HG03442 (cell line): ENCODE data around the gene NME3.

Experiments
- ATAC-seq: cut with Tn5 transposase; IDR thresholded peaks from one replicate; pipeline ENCODE4 v1.9.1; 2021; ENCODE audit warnings: mild to moderate bottlenecking, moderate library complexity; ENCODE audit not compliant: unreplicated experiment

The NME3 gene

DNA sequence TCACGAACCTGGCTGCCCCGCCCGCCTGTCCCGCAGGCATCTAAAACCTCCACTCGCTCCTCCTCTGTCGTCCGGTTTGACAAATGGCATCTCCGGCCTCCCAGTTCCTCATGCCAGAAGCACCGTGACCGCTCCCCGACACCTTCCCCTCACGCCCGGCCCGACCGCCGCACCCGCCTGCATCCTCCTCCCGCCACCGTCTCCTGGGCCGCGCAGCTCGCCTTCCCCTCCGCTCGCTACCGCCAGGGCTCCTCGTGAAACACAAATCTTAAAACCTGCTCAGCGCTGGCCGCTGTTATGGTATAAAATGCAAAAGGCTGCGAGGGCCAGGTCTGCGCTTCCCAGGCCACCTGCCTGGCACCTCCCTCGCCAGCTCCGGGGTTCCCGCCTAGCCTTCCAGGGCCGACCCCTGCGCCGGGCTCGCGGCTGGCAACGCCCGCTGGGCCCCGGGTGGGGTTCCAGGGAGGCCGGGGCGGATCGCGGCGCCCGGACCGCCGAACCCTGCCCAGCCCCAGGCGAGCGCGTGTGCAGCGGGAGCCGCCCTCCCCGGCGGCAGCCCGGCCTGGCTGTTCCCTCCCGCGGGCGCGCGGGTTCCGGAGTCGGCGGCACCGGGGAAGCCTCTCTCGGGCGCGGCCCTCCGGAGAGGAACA lies 10.5 kb upstream of the NME3 start:
- peak; percentile 9 for ATAC-seq

DNA sequence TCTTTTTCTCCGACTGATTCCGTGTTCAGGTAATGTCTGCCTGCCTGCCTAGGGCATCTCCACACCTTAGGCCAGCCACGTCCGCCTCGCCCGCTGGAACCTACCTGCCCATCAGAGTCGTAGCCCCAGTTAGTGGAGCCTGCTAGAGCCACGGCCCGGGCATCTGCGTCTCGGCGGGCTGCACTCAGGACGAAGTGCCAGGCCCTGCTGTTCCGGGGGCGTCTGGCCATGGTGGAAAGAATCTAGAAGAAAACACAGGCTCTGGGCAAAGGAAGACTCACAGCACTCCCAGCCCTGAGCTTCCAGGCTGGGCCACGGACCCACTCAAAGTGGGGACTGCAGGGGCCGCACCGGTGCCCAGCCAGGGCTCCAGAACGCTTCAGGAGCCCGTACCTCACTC lies 9.9 kb upstream of the NME3 start:
- ATAC-seq, result no peak

DNA sequence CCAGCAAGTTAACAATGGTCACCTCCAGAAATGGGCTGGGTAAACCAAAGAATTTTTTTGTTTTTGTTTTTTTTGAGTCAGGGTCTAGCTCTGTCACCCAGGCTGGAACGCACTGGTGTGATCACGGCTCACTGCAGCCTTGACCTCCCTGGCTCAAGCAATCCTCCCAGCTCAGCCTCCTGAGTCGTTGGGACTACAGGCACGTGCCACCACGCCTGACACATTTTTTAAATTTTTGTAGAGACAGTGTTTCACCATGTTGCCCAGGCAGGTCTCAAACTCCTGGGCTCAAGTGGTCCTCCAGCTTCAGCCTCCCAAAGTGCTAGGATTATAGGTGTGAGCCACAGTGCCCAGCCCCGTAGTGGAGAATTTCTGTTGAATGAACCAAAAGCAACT lies 9.3 kb upstream of the NME3 start:
- ATAC-seq, result no peak

DNA sequence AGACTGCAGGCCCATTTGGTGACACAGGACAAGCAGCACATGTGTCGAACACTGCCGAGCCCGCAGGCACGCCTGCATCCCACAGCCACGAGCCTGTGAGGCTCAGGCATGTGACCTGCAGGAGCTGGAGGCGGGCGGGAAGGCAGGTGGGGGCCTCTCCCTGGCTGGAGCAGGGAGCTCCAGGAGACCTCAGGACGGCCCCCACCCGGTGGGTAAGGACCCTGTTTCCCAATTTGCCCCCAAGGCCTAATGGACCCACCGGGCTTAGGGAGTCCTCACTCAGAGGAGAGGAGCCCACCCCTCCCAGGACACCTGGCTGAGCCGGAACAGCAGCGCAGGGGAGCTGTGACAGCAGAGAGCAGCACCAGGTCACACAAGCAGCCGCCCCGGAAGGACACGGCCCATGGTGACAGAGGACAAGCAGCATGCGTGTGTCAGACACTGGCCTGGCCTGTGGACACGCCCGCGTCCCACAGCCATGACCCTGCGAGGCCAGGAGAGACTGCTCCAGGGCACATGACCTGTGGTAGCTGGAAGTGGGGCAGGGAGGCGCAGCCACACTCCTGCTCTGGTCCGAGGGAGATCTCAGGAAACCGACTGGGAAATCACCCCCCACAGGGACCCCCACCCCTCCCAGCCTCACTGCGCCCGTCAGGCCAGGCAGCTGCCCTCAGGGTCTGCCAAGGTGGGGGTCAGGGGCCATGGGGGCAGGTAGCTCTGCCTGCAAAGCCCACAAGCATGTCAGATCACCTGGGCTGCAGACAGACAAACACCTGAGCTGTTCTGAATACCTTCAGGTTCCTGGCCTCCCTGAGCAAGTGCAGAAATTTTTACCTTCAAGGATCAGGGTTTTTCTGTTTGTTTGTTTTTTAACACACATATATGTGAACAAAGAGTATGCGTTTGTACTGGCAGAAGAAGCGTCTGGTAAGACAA lies 8.7 kb upstream of the NME3 start:
- no peak for ATAC-seq

DNA sequence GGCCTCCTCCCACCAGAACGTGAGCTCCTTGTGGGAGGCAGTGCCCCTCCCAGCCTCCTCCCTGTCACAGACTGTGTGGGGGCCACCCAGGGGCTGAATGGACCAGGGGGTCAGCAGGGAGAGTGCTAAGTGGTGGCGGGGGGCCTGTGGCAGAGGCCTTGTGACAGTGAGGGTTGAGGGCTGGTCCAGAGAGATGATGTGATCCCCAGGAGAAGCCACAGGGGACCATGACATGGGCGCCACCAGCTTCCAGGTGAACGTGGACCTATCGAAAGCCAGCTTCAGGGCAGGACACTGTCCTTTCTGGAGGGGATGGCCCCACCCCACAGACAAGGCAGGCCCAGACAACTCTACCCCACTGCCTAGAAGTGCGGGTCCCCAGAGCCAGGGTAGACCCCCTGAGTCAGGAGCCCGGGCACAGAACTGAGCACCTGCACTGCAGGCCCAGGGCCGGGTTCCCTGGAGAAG lies 7.9 kb upstream of the NME3 start:
- no peak for ATAC-seq

DNA sequence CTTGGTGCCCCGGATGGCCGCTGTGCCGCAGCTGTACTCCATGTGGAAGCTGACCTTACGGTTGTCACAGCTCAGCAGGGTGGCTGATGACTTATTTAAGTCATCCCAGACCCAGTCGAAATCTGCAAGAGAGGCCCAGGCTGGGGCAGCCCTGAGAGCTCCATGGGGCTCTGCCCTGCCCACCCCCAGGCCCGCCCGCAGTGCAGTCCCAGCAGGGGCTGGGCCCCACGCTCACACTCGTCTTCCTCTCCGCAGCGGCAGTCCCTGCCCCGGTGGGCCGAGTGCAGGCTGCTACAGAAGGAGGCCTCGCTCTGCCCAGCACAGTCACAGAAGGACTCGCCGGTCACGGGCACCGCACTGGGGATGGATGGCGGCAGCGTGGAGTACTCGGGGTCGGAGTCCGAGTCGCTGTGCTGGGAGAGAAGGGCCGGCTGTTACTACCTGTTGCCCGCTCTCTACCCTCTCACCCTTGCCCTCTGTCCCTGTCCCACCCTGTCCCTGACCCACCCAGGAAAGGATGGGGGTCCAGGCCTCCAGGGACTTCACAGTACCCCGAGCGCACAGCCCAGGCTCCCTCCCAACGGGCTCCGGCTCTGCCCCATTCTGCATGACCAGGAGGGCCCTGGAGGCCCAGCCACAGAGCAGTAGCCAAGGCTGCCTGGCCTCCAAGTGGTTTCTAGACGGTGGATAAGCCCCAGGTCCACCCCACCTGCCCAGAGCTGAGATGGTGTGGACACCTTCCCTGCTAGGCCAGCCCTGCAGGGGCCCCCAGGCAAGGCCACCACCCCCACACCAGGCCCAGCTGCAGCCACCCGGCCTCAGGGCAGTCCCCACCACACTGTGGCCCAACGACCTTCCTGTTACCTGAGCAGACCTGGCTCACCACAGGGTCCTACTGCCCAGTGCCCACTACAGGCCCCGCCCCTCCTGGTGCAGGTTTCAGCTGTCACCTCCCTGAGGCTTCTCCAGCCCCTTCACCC lies 7.1 kb upstream of the NME3 start:
- no peak for ATAC-seq

DNA sequence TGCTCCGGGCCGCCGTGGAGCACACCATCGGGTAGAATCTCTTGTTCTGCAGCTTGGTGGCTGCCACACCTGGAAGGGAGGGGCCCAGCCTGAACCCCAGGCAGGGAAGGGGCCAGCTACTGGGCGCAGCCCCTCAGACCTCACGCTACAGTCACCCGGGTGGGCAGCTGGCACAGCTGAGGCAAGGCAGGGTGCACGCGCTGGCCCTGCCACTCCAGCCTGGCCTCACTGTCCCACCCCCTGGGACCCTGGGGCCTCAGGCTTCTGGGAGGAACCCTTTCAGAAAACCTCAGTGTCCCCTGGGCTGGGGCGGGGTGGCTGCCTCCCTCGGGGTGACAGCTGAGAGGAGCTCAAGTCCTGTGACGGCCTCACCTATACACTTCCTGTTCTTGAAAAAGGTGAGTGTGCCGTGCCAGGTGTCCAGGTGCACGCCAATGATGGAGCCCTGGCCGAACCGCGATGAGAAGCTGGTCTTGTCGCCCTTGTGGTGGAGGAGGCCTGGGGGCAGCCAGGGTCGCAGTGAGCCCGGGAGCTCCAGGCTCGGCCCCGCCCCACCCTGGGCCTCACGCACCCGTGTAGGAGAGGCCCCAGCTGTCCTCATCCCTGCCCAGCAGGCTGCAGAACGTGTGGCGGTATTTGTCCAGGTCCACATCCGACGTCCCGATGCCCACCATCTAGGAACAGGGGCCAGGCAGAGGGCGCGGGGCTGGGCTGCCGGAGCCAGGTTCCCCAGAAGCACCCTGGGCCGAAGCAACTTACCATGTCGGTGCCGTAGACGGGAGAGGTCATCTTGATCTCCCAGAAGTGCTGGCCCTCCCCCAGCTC lies 6.2 kb upstream of the NME3 start:
- ATAC-seq, result no peak

GRCh38 chr16:1776991-1777374 lies 5.6 kb upstream of the NME3 start:
- no peak for ATAC-seq

DNA sequence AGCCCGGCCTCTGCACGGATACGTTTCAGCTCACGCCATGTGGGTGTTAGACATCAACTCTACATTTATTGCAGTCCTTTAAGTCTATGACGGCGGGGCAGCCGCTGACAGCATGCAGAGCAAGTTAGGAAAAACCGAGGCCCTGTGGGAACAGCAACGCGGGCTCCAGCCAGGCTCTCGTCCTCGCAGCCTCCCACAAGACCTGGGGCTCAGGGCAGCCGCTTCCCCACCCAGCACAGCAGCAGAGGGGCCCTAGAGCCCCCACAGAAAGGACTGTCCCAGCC lies 5.3 kb upstream of the NME3 start:
- ATAC-seq, result no peak

GRCh38 chr16:1775846-1776671 lies 4.7 kb upstream of the NME3 start:
- ATAC-seq, result no peak

DNA sequence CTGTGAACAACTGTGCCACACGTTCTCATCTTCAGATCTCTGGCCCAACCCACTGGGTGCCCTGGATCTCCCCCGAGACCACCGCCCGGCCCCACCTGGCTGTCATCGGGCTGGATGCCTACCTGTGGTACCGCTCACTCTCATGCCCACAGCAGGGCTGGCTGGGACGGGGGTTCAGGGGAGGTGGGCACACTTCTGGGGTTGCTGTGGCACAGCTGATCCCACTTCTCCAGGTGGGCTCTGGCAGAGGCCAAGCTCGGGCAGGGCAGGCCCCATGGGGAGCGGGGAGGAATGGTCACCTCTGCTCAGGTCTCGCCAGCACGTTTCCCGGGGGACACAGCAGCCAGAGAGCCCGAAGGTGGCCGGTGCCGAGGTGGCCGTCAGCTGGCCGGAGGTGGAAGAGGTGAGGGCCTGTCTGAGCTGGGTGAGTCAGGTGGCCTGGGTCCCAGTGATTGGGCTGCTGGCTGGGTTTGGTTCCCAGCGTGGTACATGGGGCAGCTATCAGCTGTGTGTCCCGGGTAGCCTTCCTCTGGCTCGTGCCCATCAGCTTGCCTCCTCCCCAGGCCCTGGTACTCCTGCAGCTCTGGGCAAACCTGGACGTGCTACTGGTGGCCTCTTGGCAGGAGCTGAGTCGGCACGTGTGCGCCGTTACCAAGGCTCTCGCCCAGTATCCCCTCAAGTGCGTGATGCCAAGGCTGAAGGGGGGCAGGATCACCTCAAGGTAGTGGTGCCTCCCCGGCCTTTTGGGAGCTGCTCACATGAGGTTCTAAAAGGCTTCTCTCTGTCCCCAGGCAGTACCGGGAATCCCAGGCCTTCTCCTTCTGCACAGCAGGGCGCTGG lies 3.9 kb upstream of the NME3 start:
- ATAC-seq, result no peak

DNA sequence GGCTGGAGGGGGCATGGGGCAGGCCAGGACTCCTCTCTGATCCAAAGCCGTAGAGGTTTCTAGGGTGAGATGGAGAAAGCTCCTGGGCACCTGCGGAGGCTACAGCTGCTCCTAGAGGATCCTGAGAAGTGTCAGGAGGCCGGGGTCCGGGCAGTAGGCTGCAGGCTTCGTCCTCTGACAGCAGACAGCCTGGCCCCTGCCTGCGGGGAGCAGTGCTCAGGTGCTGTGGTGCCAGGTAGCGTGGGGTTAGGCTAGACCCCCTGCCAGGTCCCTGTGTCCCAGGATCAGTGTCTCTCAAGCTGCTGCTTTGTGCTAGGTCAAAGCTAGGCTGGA lies 3.1 kb upstream of the NME3 start:
- ATAC-seq, result no peak

DNA sequence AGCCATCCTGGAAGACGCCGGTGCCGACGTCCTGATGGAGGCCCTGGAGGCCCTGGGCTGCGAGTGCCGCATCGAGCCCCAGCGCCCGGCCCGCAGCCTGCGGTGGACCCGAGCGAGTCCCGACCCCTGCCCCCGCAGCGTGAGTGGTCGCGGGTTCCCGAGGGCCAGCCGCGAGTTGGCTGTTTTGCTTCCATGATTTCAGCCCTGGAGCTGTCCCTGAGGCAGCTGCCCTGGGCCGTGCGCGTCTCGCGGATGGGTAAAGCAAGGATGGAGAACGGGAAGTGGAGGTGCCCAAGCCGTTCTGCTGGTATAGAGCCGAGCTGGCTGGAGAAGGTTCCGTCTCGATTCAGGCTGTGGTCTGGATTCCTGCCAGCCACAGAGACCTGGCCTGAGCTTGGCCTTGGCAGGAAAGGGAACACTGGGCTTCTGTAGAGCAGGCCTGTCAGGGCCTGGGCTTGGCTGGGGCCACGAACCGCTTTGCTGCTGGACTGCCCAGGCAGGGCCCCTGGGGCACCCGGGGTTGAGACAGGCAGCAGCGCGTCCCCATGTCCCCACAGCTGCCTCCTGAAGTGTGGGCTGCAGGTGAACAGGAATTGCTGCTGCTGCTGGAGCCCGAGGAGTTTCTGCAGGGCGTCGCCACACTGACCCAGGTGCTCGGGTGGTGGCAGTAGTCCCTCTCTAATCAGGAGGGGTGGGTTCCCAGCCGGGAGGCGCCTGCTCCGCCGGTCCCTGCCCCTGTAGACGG lies 2.5 kb upstream of the NME3 start:
- peak; percentile 8 for ATAC-seq

GRCh38 chr16:1772908-1773702 lies 1.8 kb upstream of the NME3 start, which contains the start of gene MRPS34:
Gene MRPS34 (minus strand): TSS chr16:1773134. CDS start chr16:1773119, 15 bp downstream.
- ATAC-seq, result peak; percentile 37

GRCh38 chr16:1772362-1772907 lies 1.1 kb upstream of the NME3 start, which contains the start of gene EME2:
Gene EME2 (plus strand): TSS chr16:1772810. CDS start chr16:1773228, 418 bp downstream.
- ATAC-seq, result peak; percentile 4

DNA sequence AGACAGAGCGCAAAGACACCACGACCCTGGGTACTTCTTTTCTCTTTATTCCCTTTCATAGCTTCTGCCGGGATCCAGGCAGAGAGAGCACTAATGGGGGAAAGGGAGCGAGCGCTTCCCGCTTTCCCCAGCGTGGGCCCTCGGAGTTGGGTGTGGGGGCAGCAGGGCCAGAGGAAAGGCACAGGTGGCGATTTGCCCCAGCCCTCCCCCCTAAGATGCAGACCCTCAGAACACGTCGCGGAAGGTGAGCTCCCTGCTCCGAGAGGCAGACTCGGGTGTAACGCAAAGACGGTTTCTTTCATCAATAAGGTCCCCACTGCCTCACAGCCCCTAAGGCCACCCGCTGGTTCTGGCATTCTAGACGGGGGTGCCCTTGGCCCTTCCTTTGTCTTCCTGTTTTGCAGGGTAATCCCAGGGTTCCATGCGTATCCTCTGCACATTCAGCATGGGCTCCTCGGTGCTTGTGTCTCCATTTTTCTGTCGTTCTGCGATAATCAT lies 570 bp upstream of the NME3 start:
- ATAC-seq, result no peak
